HepG2 (cell line): ENCODE measurements around the gene RTEL1.

Experiments used
- ARNT ChIP-seq: fragments of 450-650 bp; IDR thresholded peaks from 2 replicates; pipeline ENCODE4 v1.6.1; 2017
- ATF3 ChIP-seq: sonication (generic); formaldehyde crosslinking; IDR thresholded peaks from 2 replicates; pipeline ENCODE4 v1.4.0; 2020; ENCODE audit warnings: missing genetic modification reagents
- JUNB ChIP-seq: sonication (generic); formaldehyde crosslinking; IDR thresholded peaks from 2 replicates; pipeline ENCODE4 v1.8.0; 2022; ENCODE audit warnings: missing genetic modification reagents, mild to moderate bottlenecking, borderline replicate concordance
- MEIS2 ChIP-seq: sonication (generic); formaldehyde crosslinking; IDR thresholded peaks from 2 replicates; pipeline ENCODE4 v1.9.0; 2021; ENCODE audit warnings: mild to moderate bottlenecking, missing genetic modification reagents
- POLR2AphosphoS5 ChIP-seq: IDR thresholded peaks from 2 replicates; pipeline ENCODE4 v1.6.1; 2012; ENCODE audit warnings: low read depth, low read length
- TF ChIP-seq, protein P1 (sequence below): conservative IDR thresholded peaks from 2 replicates; pipeline ENCODE4 v1.6.1; 2018; ENCODE audit warnings: missing genetic modification reagents

DNA sequence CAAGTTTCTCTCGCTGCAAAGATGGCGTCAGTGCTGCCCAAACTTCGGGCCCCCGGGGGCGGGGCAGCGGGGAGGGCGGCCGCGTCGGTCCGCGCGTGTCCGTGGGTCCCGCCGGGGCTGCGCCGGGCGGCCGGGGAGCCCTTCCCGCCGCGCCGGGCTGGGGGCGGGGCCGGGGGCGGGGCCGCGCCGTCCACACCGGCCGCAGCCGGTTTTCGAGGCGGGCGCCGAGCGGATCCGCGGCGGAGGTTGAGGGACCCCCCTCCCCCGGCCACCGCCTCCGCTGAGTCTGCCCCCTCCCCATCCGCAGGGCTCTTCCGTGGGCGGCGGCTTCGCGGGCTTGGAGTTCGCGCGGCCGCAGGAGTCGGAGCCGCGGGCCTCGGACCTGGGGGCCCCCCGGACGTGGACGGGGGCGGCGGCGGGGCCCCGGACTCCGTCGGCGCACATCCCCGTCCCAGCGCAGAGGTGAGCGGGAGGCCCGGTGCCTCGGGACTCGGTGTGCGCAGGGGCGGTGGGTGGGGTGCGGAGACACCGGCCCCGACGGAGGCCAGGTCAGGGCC, 82.0 kb downstream of the RTEL1 start:
- TF ChIP-seq ATF3 (CRISPR knock-in tag) (no peak), JUNB (no peak), MEIS2 (no peak), POLR2AphosphoS5 (no peak), ARNT (no peak)
- TF ChIP-seq, protein P1, sequence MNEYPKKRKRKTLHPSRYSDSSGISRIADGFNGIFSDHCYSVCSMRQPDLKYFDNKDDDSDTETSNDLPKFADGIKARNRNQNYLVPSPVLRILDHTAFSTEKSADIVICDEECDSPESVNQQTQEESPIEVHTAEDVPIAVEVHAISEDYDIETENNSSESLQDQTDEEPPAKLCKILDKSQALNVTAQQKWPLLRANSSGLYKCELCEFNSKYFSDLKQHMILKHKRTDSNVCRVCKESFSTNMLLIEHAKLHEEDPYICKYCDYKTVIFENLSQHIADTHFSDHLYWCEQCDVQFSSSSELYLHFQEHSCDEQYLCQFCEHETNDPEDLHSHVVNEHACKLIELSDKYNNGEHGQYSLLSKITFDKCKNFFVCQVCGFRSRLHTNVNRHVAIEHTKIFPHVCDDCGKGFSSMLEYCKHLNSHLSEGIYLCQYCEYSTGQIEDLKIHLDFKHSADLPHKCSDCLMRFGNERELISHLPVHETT (CRISPR knock-in tag) = no peak
